ENCODE data around the gene FMO5. TPM values are rescaled to one million over a fixed set of nuclear protein-coding genes. Genes with fewer than 3 reads are reported as not detected.
A peak's percentile ranks its signal among the peaks of the same experiment; 100 is the strongest.

FMO5 gene
- total RNA-seq, 6 donors from 2014 or later, result 37.4 to 258 (median 121) TPM

DNA sequence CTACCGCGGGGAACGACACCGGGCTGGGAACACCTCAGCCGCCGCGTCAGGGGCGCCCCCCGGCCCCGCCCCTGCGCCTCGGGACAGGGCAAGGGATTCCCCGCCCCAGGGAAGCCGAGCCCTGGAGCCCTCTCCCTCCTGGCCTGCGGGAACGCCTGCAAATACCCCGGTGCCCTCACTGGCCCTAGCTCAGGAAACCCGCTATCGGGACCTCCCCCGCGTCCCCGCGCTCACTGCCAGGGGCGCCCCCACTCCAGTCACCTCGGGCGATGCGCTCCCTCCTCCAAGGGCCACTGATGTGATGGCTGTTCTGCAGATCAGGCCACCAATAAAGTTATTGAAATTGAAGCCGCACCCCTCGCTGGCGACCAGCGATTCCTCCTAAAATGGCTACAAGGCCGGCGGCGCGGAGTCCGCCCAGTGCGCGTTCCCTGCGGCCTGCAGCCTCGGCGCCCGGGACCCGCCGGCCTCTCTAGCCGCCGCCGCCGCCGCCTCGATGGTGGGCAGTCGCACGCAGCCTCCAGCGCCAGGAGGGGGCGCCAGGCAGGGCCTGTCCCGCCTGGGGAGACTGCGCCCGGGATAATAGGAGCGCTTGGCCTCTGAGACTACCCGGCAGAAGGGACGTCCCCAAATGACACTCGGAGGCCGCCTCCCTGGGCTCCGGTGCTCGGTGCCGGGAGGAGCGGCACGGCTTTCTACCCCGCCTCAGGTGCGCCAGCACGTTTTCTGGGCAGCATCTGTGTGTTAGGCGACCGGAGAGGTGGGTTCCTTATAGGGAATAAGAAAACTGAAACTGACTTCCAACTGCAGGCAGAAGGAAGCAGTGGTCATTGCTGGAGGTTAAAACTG, 52.7 kb downstream of the FMO5 start, which contains the start of gene PRKAB2:
Gene PRKAB2 (minus strand): TSS at position 303 of the 849 bp plus-strand sequence. CDS start 326 bp downstream, outside the sequence.
- TF ChIP-seq EP300 (IDR thresholded peaks at IDR 0.05) (no peak), POLR2AphosphoS5 (IDR thresholded peaks at IDR 0.05) (peak; percentile 40 to 70), POLR2A (IDR thresholded peaks at IDR 0.05) (peak in 3 of 4 donors; percentile 41 to 81 (median 75))
- TF ChIP-seq, protein P1, sequence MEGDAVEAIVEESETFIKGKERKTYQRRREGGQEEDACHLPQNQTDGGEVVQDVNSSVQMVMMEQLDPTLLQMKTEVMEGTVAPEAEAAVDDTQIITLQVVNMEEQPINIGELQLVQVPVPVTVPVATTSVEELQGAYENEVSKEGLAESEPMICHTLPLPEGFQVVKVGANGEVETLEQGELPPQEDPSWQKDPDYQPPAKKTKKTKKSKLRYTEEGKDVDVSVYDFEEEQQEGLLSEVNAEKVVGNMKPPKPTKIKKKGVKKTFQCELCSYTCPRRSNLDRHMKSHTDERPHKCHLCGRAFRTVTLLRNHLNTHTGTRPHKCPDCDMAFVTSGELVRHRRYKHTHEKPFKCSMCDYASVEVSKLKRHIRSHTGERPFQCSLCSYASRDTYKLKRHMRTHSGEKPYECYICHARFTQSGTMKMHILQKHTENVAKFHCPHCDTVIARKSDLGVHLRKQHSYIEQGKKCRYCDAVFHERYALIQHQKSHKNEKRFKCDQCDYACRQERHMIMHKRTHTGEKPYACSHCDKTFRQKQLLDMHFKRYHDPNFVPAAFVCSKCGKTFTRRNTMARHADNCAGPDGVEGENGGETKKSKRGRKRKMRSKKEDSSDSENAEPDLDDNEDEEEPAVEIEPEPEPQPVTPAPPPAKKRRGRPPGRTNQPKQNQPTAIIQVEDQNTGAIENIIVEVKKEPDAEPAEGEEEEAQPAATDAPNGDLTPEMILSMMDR (IDR thresholded peaks at IDR 0.05), result peak; percentile 91 to 99 (median 98)
- H3K9me3 ChIP-seq, result no peaks in the 10 kb centered on the region
- H3K27me3 ChIP-seq, result no peaks in the 10 kb centered on the region
- H3K4me3 ChIP-seq, result peak within 1 kb of the TSS; percentile 78 to 91 (median 82)
- peak; percentile 99 for ATAC-seq (ENCODE audit: low FRiP score in 2 of 2)
- peak within 1 kb of the TSS; percentile 87 to 93 (median 90) for H3K27ac ChIP-seq
- 0% methylated on average over 24 of the region's 72 CpGs; no CpG with 5 or more reads in 1 of the 2 donors for WGBS, 2 donors
- no peaks in the 10 kb centered on the region for H3K36me3 ChIP-seq
- peak; percentile 98 to 99 for DNase-seq
- peaks cover 21 to 40% (median 29%) of the 10 kb centered on the region in 4 donors for H3K4me1 ChIP-seq

DNA sequence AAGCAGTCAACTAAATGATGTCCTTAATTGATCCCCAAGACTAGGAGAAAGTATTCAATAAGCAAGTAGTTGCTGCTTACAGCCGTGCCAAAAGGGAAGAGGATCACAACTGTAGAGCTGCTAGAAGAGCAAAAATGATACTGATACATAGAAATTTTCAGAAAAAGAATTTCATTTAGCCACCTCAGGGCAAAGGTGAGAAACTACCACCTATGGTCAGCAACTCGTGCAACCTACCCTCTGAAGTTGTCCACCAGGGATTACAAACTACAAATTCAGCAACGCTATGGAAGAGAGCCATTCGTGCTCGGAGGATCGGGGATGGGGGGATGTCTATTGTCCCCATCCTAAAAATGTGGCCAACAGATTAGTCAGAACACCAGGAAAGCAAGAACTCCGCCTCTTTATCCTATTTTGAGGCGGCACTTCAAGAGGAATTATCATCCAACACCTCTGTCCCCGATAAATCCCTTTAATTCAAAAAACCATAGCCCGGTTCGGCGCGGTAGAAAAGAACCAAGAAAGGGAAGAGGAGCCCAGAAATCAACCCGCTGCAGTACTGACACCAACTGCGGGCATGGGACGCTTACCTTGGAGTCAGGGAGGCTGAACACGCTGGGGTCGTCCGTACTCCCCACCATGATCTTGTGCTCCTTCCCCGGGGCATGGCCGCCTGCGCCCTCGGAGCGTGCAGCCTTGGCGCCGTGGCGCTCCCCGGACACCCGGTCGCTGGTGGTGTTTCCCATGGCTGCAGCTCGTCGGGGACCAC, 53.6 kb downstream of the FMO5 start:
- ATAC-seq (ENCODE audit: low FRiP score in 2 of 2) (no peak), DNase-seq (no peak)
- WGBS, 2 donors, result 0 to 1% methylated on average over 25 to 32 of the region's 32 CpGs
- TF ChIP-seq, protein P1 (IDR thresholded peaks at IDR 0.05), result no peak
- TF ChIP-seq POLR2A (IDR thresholded peaks at IDR 0.05), result peak in 1 of 4 donors; percentile 11
- Histone ChIP-seq H3K27me3 (no peaks in the 10 kb centered on the region), H3K4me1 (peaks cover 21 to 40% (median 29%) of the 10 kb centered on the region in 4 donors), H3K36me3 (peaks cover 0 to 3% (median 0%) of the 10 kb centered on the region in 4 donors), H3K4me3 (peak overlapping the region; percentile 78 to 91 (median 82)), H3K9me3 (no peaks in the 10 kb centered on the region), H3K27ac (peak overlapping the region; percentile 87 to 93 (median 90))

DNA sequence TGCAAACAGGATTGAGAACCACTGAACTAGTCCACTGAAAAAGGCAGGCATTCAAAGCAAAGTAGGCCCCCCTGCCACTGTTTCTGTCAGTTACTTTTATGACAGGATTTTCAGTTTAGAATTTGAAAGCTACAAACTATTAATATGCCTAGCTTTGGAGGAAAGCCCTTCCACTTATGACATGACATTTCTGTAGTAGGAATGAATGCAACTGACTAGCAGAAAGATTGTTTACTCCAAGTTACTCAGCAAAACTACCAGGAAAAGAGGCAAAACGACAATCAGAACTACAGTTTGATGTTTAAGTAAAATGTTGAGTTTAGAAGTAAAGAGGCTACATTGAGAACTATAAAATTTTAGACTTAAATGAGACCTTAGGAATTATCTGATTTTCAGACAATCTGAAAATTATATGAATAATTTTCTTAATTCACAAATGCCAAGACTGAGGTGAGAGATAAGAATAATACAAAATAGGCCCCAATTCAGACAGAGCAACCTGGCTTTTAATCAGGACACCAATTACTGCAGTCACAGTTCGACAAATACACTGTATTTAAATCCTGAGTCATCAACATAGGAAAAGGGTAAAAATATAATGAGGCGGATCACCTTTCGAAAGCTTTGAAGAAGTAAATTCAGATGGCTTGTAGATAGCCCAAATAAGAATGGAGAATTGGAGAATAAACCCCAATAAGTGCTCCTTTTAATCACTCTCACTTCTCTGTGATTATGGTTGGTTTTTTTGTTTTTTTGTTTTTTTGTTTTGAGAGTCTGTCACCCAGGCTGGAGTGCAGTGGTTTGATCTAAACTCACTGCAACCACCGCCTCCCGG, 55.1 kb downstream of the FMO5 start:
- peaks cover 21 to 40% (median 29%) of the 10 kb centered on the region in 4 donors for H3K4me1 ChIP-seq

DNA sequence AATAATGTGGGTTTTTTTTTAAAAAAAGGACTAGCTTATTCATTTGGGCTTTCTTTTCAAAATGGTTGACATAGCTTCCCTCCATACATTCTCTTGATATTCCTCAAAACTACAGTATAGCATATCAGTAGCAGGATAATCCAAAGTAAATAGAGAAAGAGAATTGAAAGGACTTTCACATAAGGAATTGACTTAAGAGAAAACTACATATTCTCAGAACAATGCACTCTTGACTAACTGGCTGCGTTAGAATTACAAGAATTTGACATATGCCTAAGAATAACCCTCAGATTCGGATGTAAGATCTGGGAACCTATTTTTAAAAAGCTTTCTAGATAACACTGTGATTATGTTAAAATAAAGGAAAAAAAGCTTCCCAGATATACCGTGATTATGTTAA, 56.0 kb downstream of the FMO5 start:
- TF ChIP-seq POLR2AphosphoS5 (IDR thresholded peaks at IDR 0.05), result no peak
- TF ChIP-seq, protein P1 (IDR thresholded peaks at IDR 0.05), result no peak
- peaks cover 16 to 31% (median 24%) of the 10 kb centered on the region in 4 donors for H3K4me1 ChIP-seq
- no peak for DNase-seq
- no peaks in the 10 kb centered on the region for H3K27me3 ChIP-seq
- 73 to 83% methylated on average over 3 of the region's 3 CpGs for WGBS, 2 donors
- H3K27ac ChIP-seq, result no peak overlapping the region
- H3K36me3 ChIP-seq, result peaks cover 0 to 20% (median 0%) of the 10 kb centered on the region in 4 donors
- H3K9me3 ChIP-seq, result no peaks in the 10 kb centered on the region
- no peak overlapping the region for H3K4me3 ChIP-seq
- no peak for ATAC-seq (ENCODE audit: low FRiP score in 2 of 2)

More for the DNA sequence above, 55.1 kb downstream of the FMO5 start:
- TF ChIP-seq EP300 (IDR thresholded peaks at IDR 0.05) (no peak), POLR2A (IDR thresholded peaks at IDR 0.05) (no peak), POLR2AphosphoS5 (IDR thresholded peaks at IDR 0.05) (no peak)
- TF ChIP-seq, protein P1 (IDR thresholded peaks at IDR 0.05), result no peak
- H3K9me3 ChIP-seq, result no peaks in the 10 kb centered on the region
- no peaks in the 10 kb centered on the region for H3K27me3 ChIP-seq
- 81 to 83% methylated on average over 6 of the region's 6 CpGs for WGBS, 2 donors
- DNase-seq, result no peak
- H3K27ac ChIP-seq, result no peak overlapping the region
- peaks cover 0 to 17% (median 0%) of the 10 kb centered on the region in 4 donors for H3K36me3 ChIP-seq
- peak overlapping the region in 1 of 4 donors; percentile 86 for H3K4me3 ChIP-seq
- ATAC-seq (ENCODE audit: low FRiP score in 2 of 2), result no peak

Data from upper lobe of left lung (tissue), 6 donors.